ENCODE data around the gene KLHL29.
"Not testable (repeated sequence)": the region's sequence is repeated elsewhere in the genome, so short reads cannot be mapped to it uniquely, and the experiment has no call there.

The KLHL29 gene

DNA sequence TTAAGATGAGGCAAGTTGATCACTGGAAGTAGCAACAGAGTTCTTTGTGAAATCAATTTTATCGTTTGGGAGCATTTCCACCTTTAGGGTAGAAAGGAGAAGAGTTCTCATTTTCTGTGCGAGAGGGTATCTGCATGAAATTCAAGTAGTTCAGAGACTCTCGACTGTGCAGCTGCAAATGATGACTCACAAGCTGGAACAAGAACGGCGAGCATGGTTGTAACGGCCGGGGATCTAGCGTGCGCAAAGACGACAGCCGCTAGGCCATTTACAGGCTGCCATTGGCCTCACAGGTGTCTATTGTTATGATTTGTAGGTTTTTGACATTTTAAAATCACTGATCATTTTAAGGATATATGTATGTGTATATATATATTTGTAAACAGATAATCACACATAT, 5.2 kb downstream of the KLHL29 start:
- peaks cover 60% of the 10 kb centered on the region for H3K27me3 ChIP-seq (ENCODE audit: control insufficient read depth, low read length)
- H3K4me3 ChIP-seq (ENCODE audit: low read length) = no peak overlapping the region
- H3K9me2 ChIP-seq (replicated peaks; ENCODE audit: control insufficient read depth, low read length) = no peaks in the 10 kb centered on the region
- no peaks in the 10 kb centered on the region for H4K20me1 ChIP-seq (ENCODE audit: control insufficient read depth, insufficient read depth, low read depth, low read length)
- H3K4me1 ChIP-seq (ENCODE audit: control insufficient read depth, low read length) = no peaks in the 10 kb centered on the region
- TF ChIP-seq EZH2phosphoT487 (IDR thresholded peaks at IDR 0.05; ENCODE audit: borderline replicate concordance, low read length) = no peak
- TF ChIP-seq CTCF (IDR thresholded peaks at IDR 0.05; ENCODE audit: low read depth, low read length, poor library complexity, severe bottlenecking) = no peak
- H3K4me2 ChIP-seq (ENCODE audit: low read length) = no peak overlapping the region
- H3K79me2 ChIP-seq (ENCODE audit: control insufficient read depth, low read length) = no peaks in the 10 kb centered on the region
- no peaks in the 10 kb centered on the region for H3K36me3 ChIP-seq (ENCODE audit: control insufficient read depth, low read length)
- no peaks in the 10 kb centered on the region for H3F3A ChIP-seq (ENCODE audit: control insufficient read depth, insufficient read depth)
- no peak overlapping the region for H3K27ac ChIP-seq (ENCODE audit: low read depth, low read length)
- H3K9me3 ChIP-seq (ENCODE audit: control insufficient read depth, insufficient read depth, low read length) = no peaks in the 10 kb centered on the region

DNA sequence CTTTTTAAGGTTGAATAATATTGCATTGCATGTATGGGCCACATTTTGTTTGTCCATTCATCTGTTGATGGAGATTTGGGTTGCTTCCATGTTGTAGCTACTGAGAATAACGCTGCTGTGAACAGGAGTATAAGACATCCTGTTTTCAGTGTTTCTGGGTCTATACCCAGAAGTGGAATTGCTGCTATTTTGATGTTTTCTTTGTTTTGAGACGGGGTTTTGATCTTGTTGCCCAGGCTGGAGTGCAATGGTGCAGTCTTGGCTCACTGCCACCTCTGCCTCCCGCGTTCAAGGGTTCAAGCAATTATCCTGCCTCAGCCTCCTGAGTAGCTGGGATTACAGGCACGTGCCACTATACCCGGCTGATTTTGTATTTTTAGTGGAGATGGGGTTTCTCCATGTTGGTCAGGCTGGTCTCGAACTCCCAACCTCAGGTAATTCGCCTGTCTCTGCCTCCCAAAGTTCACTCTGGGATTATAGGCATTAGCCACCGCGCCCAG, 6.3 kb downstream of the KLHL29 start:
- not testable (repeated sequence) for H3K4me2 ChIP-seq (ENCODE audit: low read length); H3K36me3 ChIP-seq (ENCODE audit: control insufficient read depth, low read length); H3F3A ChIP-seq (ENCODE audit: control insufficient read depth, insufficient read depth); H3K9me2 ChIP-seq (replicated peaks; ENCODE audit: control insufficient read depth, low read length); H3K9me3 ChIP-seq (ENCODE audit: control insufficient read depth, insufficient read depth, low read length); H4K20me1 ChIP-seq (ENCODE audit: control insufficient read depth, insufficient read depth, low read depth, low read length); H3K4me1 ChIP-seq (ENCODE audit: control insufficient read depth, low read length); H3K4me3 ChIP-seq (ENCODE audit: low read length); H3K27ac ChIP-seq (ENCODE audit: low read depth, low read length); H3K79me2 ChIP-seq (ENCODE audit: control insufficient read depth, low read length)
- peaks cover 55% of the 10 kb centered on the region for H3K27me3 ChIP-seq (ENCODE audit: control insufficient read depth, low read length)

DNA sequence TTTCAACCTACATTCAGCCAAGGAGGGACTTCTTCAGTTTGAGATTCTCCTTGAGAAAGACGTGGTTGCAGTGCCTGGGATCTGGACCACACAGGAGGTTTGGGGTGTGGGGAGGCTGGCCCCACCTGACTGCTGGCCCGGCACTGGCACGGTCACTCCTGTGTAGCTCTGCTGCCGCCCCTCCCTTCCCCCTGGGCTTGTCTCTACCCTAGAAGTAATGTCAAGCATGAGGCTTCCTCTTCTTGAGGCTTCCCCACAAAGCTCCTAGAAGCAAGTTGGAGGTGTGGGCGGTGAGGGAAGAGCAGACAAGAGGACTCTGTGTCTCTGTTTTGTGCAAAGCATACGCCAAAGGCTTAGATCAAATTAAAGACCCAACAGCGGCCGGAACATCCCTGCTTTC, 8.7 kb downstream of the KLHL29 start:
- no peaks in the 10 kb centered on the region for H4K20me1 ChIP-seq (ENCODE audit: control insufficient read depth, insufficient read depth, low read depth, low read length)
- peaks cover 36% of the 10 kb centered on the region for H3K27me3 ChIP-seq (ENCODE audit: control insufficient read depth, low read length)
- H3K4me3 ChIP-seq (ENCODE audit: low read length) = no peak overlapping the region
- no peak overlapping the region for H3K4me2 ChIP-seq (ENCODE audit: low read length)
- H3K79me2 ChIP-seq (ENCODE audit: control insufficient read depth, low read length) = no peaks in the 10 kb centered on the region
- no peak for TF ChIP-seq CTCF (IDR thresholded peaks at IDR 0.05; ENCODE audit: low read depth, low read length, poor library complexity, severe bottlenecking)
- no peak for TF ChIP-seq EZH2phosphoT487 (IDR thresholded peaks at IDR 0.05; ENCODE audit: borderline replicate concordance, low read length)
- no peak overlapping the region for H3K27ac ChIP-seq (ENCODE audit: low read depth, low read length)
- H3K36me3 ChIP-seq (ENCODE audit: control insufficient read depth, low read length) = no peaks in the 10 kb centered on the region
- H3K4me1 ChIP-seq (ENCODE audit: control insufficient read depth, low read length) = no peaks in the 10 kb centered on the region
- no peaks in the 10 kb centered on the region for H3F3A ChIP-seq (ENCODE audit: control insufficient read depth, insufficient read depth)
- no peaks in the 10 kb centered on the region for H3K9me3 ChIP-seq (ENCODE audit: control insufficient read depth, insufficient read depth, low read length)
- H3K9me2 ChIP-seq (replicated peaks; ENCODE audit: control insufficient read depth, low read length) = no peaks in the 10 kb centered on the region

DNA sequence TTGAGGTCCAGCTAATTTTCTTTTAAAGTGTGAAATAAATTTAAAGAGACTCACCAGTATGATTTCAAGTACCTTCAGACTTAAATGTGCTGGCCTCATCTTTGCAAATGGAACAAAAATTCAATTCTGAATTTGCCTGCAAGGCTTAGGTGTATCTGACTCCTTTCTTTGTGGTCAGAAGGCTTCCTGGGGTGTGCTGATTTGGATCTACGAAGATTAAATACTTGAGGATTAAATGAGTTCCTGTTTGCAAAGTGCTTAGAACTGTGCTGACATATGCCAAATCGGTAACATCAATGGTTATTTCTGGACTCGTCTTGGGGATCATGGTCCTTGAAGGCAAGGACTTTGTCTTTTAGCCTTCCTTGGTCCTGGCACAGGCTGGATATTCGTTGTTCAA, 9.7 kb downstream of the KLHL29 start:
- H3K4me1 ChIP-seq (ENCODE audit: control insufficient read depth, low read length) = no peaks in the 10 kb centered on the region
- H3K36me3 ChIP-seq (ENCODE audit: control insufficient read depth, low read length) = no peaks in the 10 kb centered on the region
- no peak overlapping the region for H3K4me3 ChIP-seq (ENCODE audit: low read length)
- TF ChIP-seq CTCF (IDR thresholded peaks at IDR 0.05; ENCODE audit: low read depth, low read length, poor library complexity, severe bottlenecking) (no peak), EZH2phosphoT487 (IDR thresholded peaks at IDR 0.05; ENCODE audit: borderline replicate concordance, low read length) (no peak)
- no peak overlapping the region for H3K27ac ChIP-seq (ENCODE audit: low read depth, low read length)
- H3K9me2 ChIP-seq (replicated peaks; ENCODE audit: control insufficient read depth, low read length) = no peaks in the 10 kb centered on the region
- no peak overlapping the region for H3K4me2 ChIP-seq (ENCODE audit: low read length)
- H3F3A ChIP-seq (ENCODE audit: control insufficient read depth, insufficient read depth) = no peaks in the 10 kb centered on the region
- no peaks in the 10 kb centered on the region for H4K20me1 ChIP-seq (ENCODE audit: control insufficient read depth, insufficient read depth, low read depth, low read length)
- H3K9me3 ChIP-seq (ENCODE audit: control insufficient read depth, insufficient read depth, low read length) = no peaks in the 10 kb centered on the region
- peaks cover 27% of the 10 kb centered on the region for H3K27me3 ChIP-seq (ENCODE audit: control insufficient read depth, low read length)
- no peaks in the 10 kb centered on the region for H3K79me2 ChIP-seq (ENCODE audit: control insufficient read depth, low read length)
